Stimulated activated CD4-positive, alpha-beta T cell treated with anti-CD3 and anti-CD28 coated beads, TNF-alpha, amount 100 ng/mL, for 48 hours (primary cell): ENCODE data around the gene GTPBP3.
"Not testable (repeated sequence)": the region's sequence is repeated elsewhere in the genome, so short reads cannot be mapped to it uniquely, and the experiment has no call there.

Source experiments
- DNase-seq, 3 donors: peaks; one replicate each; pipeline ENCODE4 v3.0.0-alpha.2; 2020; ENCODE audit warnings: low read depth in 3 of 3

GTPBP3 gene

DNA sequence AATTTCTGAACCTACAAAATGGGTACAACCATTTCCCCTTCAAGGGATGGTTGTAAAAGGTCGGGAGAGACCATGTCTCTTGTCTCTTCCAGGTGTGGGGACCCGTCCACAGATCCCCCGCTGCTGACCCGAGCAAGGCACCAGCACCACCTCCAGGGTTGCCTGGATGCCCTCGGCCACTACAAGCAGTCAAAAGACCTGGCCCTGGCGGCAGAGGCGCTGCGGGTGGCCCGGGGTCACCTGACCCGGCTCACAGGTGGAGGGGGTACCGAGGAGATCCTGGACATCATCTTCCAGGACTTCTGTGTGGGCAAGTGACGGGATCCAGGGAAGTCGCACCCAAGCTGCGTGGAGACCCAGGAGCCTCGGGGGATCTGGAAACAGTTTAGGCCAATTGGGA, 4.0 kb downstream of the GTPBP3 start:
- DNase-seq = no peak

DNA sequence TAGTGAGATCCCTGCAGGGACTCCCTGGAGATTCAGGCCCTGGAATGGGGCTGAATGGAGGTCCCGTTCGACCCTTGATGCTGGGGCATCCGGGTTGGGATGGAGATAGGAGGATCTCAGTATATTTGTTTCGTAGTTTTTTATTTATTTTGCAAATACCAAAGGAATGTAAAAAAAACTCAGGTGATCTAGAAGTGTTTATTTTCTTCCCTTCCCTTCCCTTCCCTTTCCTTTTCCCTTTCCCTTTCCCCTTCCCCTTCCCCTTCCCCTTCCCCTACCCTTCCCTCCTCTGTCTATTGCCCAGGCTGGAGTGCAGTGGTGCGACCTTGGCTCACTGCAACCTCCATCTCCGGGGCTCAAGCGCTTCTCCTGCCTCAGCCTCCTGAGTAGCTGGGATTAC, 4.5 kb downstream of the GTPBP3 start:
- no peak for DNase-seq

DNA sequence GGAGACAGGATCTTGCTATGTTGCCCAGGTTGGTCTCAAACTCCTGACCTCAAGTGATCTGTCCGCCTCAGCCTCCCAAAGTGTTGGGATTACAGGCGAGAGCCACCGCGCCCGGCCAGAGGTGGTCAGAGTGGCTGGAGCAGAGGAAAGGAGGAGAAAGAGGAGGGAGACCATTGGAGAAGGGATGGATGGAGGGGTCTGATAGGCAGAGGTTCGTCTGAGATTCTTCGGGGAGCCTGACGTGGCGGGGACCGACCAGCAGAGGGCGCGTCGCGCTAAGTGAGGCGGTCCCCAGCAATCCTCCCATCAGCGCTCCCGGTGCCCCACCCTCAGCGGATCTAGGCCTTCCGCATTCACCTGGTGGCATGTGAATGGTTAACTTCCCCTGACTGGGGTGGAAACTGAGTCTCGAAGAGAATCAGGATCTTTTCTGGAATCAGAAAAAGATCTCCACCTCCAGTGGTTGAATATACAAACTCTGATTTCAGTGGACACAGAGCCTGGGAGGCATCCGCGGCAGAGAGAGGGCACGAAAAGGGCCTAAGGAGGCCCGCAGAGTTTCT, 8.8 kb downstream of the GTPBP3 start:
- peak; percentile 62 to 74 (median 74) for DNase-seq

DNA sequence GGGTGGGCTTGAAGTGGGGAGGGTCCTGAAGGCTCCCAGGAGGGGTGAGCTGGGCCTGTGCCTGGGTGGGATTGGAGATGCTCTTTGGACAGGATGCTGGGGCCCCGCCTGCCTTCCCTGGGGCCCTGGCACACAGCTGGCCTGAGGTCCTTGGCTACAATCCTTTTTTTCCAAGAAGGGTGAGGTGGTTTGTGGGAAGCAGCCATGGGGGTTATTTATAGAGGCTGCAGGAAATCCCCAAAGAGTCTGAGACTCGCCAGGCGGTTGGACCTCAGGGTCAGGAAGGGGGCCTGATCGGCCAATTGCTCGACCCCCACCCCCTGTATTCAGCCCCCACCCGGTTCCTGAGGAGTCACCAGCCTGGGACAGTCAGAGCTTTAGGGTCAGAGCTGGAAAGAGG, 10.0 kb downstream of the GTPBP3 start:
- no peak for DNase-seq

DNA sequence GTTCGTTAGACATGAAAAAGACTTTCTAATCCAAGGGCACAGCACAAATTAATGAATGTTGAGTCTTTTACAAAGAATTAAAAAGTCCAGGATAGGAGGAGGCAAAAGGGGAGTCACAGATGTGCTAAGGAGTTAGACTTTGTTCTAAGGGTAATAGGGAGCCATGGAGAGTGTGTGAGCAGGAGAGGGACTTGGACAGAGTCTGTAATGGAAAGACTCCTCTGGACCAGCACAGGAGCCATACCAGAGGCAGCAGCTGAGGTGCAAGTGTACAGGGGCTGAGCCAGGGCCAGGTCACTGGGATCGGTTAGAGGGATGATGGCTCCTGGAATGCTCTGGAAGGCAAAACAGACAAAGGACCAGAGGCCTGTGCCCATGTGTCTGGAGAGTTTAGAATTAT, 10.5 kb downstream of the GTPBP3 start:
- DNase-seq = no peak

DNA sequence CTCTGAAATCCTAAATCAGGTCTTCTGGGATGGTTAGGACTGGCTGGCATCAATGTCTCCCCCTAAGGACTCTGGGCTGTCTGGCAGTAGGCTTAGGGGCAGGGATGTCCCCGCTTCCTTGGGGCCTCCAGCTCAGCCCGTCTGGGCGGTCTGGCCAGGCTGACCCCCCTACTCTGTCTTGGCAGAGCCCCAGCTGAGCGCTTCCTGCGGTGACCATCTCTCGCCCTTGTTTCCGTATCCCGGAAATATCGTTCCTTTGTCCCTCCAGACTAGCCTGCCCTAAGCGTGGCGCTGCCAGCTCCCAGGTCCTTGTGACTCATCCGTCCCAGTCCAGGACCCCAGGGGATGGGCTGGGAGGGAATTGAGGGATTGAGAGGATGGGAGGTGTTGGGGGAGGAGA, 11.3 kb downstream of the GTPBP3 start:
- DNase-seq = no peak

DNA sequence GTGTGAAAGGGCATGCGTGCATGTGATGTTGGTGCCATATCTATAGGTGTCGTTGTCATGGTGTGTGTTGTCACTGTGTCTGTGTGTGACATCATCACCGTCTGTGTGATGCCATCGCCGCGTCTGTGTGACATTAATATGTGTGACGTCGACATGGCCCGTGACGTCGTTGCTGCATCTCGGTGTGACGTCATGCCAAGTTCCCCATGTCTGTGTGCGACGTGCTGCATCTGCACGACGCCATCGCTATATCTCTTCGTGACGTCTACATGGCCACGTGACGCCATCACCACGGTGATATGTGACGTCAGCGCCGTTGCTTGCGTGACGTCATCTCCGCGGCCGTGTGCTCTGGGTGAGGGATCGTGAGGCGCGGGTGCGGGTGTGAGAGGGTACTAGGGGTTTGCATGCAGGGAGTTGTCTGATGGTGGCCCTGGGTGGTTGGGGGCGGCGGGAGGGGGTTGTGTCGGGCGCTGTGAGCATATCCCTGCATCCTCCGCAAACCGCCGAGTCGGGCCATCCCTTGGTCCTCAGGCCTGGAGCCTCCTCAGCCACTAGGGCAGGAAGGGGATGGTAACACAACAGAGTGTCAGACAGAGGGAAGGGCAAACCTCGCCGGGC, 14.6 kb downstream of the GTPBP3 start:
- no peak for DNase-seq

DNA sequence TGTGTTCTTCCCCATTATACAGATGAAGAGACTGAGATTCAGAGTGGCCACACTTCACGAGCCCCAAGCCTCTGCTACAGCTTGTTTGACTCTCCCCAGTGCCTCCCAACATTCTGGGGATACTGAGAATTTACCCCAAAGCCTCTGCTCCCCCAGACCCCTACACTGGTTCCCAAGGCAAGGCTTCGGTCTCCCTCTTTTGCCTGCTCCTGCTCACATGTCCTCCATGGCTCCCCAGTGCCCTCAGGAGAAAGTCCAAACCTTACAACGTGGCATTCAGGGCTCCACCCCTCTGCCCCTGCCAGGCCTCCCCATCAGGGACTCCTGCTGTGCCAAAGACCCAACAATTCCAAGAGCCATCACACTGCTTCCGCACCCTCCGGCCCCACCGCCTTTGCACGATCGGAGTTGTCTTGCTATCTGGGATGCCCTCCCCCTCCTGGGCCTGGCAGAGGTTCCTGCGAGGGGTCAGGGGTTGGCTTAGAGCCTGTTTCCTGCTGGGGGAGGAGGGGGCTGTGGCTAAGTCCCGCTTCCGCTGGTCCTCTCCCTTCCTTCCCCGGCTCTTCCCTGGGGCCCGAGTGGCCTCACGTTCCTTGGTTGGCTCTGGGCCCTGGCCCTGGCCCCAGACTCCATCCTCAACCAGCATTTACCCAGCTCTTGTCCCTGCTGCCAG, 15.4 kb downstream of the GTPBP3 start:
- DNase-seq = no peak

DNA sequence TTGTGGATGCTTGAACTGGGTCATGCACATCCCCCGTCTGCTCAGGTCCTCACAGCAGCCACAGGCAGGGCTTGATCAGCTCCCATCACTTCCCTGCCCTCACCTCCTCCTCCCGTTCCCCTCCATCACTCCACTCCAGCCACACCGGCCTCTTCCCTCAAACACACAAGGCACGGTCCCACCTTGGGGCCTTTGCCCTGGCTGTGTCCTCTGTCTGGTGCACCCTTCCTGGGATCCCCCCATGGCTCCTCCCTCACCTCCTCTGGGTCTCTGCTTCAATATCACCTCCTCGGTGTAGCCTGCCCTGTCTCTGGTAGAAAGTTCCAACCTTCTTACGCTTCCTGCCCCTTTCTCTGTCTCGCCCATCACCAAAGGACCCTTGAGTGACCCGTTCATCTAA, 16.0 kb downstream of the GTPBP3 start:
- DNase-seq = no peak

DNA sequence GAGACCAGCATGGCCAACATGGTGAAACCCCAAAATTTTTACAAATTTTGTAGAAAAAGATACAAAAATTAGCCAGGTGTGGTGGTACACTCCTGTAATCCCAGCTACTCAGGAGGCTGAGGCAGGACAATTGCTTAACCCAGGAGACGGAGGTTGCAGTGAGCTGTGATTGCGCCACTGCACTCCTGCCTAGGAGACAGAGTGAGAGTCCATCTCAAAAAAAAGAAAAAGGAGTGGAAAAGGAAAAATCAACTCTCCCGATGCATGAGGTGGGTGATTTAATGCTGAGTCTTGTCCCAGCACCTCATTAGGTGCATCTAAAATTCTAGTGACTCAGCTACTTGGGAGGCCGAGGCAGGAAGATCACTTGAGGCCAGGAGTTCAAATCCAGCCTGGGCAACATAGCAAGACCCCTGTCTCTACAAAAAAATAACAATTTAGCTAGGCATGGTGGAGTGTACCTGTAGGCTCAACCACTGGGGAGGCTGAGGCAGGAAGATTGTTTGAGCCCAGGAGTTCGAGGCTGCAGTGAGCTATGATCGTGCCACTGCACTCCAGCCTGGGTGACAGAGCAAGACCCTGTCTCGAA, 19.8 kb downstream of the GTPBP3 start:
- DNase-seq = no peak

DNA sequence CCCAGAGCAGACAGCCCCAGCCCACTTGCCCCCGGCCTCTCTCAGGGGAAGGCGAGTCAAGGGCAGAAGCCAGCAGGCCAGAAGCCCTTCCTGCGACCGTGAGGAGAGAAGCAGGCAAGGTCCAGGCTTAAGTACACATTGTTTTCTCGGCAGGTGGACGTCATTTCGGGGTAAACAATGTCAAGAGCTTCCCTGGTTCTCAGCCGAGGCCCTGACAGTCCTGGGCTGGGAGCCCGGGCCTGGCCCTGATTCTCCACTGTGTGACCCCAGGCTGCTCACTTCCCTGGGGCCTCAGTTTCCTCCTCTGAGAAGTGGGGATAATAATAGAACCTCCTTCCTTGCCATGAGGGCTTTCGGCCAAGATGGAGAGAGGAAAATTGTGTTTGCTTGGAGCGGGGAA, 20.4 kb downstream of the GTPBP3 start:
- no peak for DNase-seq

DNA sequence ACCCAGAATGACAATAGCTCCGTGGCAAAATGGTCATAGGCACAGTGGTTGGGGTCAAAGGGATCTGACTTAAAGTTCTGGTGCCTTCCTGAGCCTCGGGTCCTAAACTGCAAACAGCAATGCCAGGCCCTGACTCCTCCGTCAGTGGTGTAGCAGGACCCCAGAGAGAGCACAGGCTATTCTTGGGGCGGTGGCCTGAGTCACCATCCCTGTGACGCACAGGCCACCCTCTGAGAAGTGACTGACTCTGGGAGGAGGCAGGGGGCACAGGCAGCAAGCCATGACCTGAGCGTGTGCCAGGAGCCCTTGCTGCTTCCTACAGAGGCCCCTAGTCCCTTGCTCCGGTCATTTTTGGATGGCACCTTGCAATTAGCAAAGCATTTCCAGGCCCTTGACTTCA, 21.0 kb downstream of the GTPBP3 start:
- DNase-seq = no peak

DNA sequence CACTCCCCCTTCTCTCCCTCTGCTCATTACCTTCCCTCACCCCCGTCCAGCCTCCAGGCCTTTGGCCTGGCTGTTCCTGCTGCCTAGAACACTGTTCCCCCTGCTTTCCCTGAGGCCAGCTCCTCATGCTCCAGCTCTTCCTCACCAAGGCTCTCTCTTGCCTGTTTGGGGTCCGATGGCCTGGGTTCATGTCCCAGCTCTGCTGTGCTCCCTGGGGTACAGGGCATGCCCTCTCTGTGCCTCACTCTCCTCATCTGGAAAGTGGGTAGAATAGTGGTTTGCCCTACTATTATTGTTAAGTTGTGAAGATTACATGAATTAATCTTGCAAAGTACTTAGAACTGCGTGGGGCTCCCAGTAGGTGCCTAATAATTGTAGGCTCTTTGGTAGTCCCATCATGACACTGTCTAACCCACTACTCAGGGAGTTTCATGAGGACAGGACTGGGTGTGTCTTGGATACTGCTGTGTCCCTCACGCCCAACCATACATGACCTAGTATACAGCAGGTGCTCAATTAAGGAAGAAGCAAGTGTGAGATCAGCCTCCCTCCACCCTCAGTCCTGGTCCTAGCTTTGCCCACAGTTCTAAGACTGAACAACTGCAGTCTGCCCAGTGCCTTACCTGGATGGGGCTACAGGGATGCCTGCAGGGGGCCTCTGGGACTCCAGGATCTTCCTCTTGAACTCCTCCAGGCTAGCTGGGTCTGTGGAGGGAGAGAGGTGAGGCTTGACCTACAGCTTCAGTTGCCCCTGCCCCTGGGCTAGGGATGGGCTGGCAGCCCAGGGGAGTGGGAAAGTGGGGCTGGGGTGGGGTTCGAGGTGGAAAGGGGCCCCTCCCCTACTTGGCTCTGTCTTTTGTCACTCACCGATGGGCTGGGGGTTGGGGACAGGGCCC, 22.8 kb downstream of the GTPBP3 start:
- no peak for DNase-seq

DNA sequence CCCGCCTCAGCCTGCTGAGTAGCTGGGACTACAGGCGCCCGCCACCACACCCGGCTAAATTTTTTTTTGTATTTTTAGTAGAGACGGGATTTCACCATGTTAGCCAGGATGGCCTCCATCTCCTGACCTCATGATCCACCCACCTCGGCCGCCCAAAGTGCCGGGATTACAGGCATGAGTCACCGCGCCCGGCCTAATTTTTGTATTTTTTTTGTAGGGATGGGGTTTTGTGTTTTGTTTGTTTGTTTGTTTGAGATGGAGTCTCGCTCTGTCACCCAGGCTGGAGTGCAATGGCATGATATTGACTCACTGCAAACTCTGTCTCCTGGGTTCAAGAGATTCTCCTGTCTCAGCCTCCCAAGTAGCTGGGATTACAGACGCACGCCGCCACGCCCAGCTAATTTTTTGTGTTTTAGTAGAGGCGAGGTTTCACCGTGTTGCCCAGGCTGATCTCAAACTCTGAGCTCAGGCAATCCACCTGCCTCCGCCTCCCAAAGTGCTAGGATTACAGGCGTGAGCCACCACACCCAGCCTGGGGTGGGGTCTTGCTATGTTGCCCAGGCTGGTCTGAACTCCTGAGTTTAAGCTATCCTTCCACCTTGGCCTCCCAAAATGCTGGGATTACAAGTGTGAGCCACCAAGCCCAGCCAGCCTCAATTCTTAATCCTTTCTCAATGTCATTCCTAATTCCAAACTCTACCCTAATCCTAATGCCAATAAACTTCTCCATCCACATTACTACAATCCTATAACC, 26.7 kb downstream of the GTPBP3 start:
- not testable (repeated sequence) for DNase-seq

DNA sequence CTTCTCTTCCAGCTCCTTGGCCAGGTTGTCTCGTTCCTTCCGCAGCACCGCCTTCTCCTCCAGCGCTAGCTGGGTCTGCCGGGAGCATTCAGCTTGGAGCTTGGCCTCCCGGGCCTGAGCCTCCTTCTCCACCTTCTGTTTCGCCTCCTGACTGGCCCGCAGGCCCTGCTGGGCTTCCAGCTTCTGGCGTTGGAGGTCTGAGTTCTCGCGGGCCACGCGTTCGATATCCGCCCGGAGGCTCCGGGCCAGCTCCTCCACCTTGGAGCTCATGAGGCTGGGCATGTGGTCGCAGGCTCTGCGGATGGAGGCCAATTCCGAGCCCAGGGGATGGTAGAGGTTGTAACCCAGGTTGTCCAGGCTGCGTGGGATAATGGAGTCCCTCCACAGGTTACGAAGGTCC, 28.0 kb downstream of the GTPBP3 start:
- DNase-seq = no peak

DNA sequence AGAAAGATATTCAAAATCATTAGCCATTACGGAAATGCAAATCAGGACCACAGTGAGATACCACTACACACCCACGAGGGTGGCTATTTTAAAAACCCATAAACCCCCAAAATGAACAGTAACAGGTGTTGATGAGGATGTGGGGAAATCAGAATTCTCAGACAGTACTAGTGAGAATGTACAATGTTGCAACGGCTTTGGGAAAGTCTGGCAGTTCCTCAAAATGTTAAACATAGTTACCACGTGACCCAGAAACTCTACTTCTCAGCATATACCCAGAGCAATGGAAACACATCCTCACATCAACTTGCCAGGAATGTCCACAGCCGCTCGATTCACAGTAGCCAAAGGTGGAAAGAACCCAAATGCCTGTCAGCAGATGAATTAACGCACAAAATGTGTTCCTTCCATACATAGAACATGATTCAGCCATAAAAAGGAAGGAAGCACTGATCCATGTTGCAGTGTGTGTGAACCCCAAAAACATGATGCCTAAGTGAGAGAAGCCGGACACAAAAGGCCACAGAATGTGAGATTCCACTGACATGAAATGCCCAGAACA, 32.8 kb downstream of the GTPBP3 start:
- no peak for DNase-seq

DNA sequence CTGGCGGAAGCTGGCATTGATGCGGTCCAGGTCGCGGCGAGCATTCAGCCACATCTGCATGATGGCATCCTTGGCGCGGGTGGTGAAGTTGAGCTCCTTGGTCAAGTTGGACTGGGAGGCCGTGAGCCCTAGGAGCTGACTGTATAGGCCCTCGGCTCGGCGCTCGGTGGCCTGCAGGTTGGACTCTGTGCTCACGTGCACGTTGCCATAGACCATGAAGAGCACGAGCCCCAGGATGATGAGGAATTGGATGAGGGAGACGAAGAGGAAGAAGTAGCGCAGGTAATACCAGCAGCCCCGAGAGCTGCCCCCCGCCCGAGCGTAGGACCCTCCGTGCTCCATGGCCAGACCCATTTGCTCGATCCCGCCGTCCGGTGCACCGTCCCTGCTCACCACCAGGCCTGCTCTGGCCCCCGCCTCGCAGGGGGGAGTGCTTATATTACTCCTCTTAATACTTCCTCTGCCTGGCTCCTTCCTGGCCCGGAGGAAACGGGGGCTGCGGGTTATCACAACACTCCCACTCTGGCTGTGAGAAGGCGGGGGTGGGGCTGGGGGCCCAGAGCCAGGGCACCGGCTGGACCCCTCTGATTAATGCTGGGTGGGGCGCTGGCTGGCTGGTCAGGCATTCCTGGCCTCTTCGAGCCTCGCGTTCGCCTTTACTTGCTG, 39.7 kb downstream of the GTPBP3 start, which contains the start of gene PLVAP:
PLVAP (minus strand) TSS at position 408 of the 666 bp plus-strand sequence; CDS start at position 354, 54 bp downstream.
- no peak for DNase-seq

DNA sequence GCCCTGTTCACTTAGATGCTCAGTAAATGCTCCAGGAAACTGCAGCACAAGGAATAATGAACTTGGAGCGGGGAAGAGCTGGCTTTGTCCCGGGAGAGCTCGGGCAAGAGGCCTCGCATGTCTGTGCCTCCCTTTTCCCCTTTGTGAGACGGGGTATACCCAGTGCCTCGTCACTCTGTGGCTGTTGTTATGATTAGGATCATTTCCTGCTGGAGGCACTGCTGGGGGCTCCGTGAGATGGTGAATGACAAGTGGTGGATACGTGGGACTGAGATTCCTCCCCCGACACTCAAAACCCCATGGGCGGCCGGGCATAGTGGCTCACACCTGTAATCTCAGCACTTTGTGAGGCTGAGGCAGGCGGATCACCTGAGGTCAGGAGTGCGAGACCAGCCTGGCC, 40.9 kb downstream of the GTPBP3 start:
- no peak for DNase-seq

DNA sequence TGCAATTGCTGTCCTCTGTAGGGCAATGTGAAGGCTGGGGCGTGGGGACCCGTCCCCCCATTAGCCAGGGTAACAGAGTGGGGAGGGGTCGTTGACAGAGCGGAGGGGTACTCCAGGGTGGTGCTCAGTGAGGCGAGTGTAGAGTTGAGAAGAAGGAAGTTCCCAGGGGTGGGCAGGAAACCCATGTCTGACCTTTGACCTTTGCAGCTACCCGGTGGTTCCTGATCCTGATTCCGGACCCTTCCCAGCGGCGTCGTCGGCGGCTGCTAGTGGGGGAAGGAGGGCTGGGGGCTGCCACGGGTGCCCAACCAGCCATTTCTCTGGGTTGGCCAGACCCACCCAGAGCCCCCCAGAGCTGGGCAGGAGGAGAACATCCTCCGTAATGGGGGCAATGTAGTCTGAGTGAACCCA, 41.9 kb downstream of the GTPBP3 start:
- no peak for DNase-seq

DNA sequence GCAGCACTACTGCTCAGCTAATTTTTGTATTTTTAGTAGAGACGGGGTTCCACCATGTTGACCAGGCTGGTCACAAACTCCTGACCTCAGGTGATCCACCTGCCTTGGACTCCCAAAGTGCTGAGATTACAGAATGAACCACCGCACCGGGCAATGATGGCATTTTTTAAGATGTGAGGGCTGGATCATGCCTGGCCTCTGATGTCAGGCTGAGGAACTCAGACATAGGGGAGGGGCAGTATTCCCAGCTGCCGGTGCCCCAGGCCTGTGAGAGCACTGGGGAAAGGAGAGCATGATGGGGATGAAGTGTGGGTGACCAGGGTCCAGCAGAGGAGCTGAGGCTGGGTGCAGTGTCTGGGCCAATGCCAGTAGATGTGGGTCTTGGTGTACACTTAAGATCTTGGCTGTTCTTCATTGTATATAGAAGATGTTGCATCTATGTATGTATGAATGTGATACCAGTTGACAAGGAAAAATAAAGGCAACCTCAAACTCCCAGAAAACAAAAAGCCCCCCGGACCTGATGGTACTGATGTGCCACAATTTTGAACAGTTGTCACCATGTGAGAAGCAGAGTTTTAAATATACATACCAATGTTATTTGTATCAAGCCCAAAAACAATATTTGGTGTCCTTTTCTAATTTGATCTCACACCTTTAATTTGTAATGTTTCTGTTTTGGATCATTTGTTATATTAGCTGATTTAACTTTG, 43.2 kb downstream of the GTPBP3 start:
- no peak for DNase-seq
